Adipose tissue (tissue), 3 donors: ENCODE data around the gene SLC2A1. TPM values are rescaled to one million over a fixed set of nuclear protein-coding genes. Genes with fewer than 3 reads are reported as not detected.
A peak's percentile ranks its signal among the peaks of the same experiment; 100 is the strongest.

Source experiments
- H3K27ac ChIP-seq: one replicate; pipeline ENCODE4 v1.5.1; 2013; ENCODE audit warnings: low read depth, low read length
- WGBS, 3 donors: extraction: QIAGEN DNeasy Blood & Tissue Kit; methylation state at CpG; one replicate each; pipeline ENCODE4 v1.1.7; 2013; 5-methylcytosine and 5-hydroxymethylcytosine counted together
- polyA plus RNA-seq, 3 donors: library from polyadenylated mRNA; stranded (reverse); fragments of 200-250 nt; gene quantifications; one replicate each; pipeline ENCODE4 v1.2.3, GENCODE V29; 2013
- donor health status: healthy with polysubstance abuse.
- donor health status: Bipolar disorder and iron deficiency.
- donor health status: healthy.

The SLC2A1 gene
- polyA plus RNA-seq, 3 donors = 4.4 to 25.4 (median 6.6) TPM

- H3K27ac ChIP-seq = peak overlapping the region; percentile 13
Measured at GRCh38 chr1:42936309-42937078, 22.2 kb downstream of the SLC2A1 start.

GRCh38 chr1:42935971-42936308, 22.7 kb downstream of the SLC2A1 start:
- 88 to 96% (median 91%) methylated on average over 5 of the region's 5 CpGs for WGBS, 3 donors
- H3K27ac ChIP-seq = peak overlapping the region; percentile 13

More at GRCh38 chr1:42936309-42937078, 22.2 kb downstream of the SLC2A1 start:
- 45 to 77% (median 46%) methylated on average over 7 of the region's 7 CpGs for WGBS, 3 donors

- H3K27ac ChIP-seq = no peak overlapping the region
- 68 to 84% (median 80%) methylated on average over 8 of the region's 8 CpGs for WGBS, 3 donors
Measured at GRCh38 chr1:42935313-42935895, 23.3 kb downstream of the SLC2A1 start.

- H3K27ac ChIP-seq = no peak overlapping the region
- WGBS, 3 donors = 92 to 96% (median 92%) methylated on average over 20 of the region's 20 CpGs
Measured at GRCh38 chr1:42934541-42935312, 23.9 kb downstream of the SLC2A1 start.

GRCh38 chr1:42933610-42934491, 24.8 kb downstream of the SLC2A1 start:
- WGBS, 3 donors = 83 to 95% (median 91%) methylated on average over 9 of the region's 9 CpGs
- H3K27ac ChIP-seq = no peak overlapping the region

- no peak overlapping the region for H3K27ac ChIP-seq
- 92 to 95% (median 95%) methylated on average over 5 of the region's 5 CpGs for WGBS, 3 donors
Measured at GRCh38 chr1:42933060-42933586, 25.5 kb downstream of the SLC2A1 start.

GRCh38 chr1:42932442-42932941, 26.2 kb downstream of the SLC2A1 start:
- no peak overlapping the region for H3K27ac ChIP-seq
- WGBS, 3 donors = 79 to 89% (median 80%) methylated on average over 5 of the region's 5 CpGs

- 29 to 65% (median 32%) methylated on average over 11 of the region's 11 CpGs for WGBS, 3 donors
- peak overlapping the region; percentile 71 for H3K27ac ChIP-seq
Measured at GRCh38 chr1:42931911-42932422, 26.7 kb downstream of the SLC2A1 start.

GRCh38 chr1:42931108-42931539, 27.5 kb downstream of the SLC2A1 start:
- 58 to 69% (median 64%) methylated on average over 7 of the region's 7 CpGs for WGBS, 3 donors
- H3K27ac ChIP-seq = no peak overlapping the region

- WGBS, 3 donors = 92 to 93% (median 92%) methylated on average over 25 of the region's 25 CpGs
- H3K27ac ChIP-seq = no peak overlapping the region
Measured at GRCh38 chr1:42930178-42931107, 28.2 kb downstream of the SLC2A1 start.

GRCh38 chr1:42929434-42930177, 29.1 kb downstream of the SLC2A1 start:
- 90 to 95% (median 93%) methylated on average over 26 of the region's 26 CpGs for WGBS, 3 donors
- H3K27ac ChIP-seq = no peak overlapping the region

GRCh38 chr1:42928859-42929258, 29.8 kb downstream of the SLC2A1 start:
- H3K27ac ChIP-seq = no peak overlapping the region
- 95 to 98% (median 98%) methylated on average over 13 of the region's 13 CpGs for WGBS, 3 donors

- 90 to 93% (median 93%) methylated on average over 10 of the region's 10 CpGs for WGBS, 3 donors
- H3K27ac ChIP-seq = no peak overlapping the region
Measured at GRCh38 chr1:42927920-42928505, 30.7 kb downstream of the SLC2A1 start.

- no peak overlapping the region for H3K27ac ChIP-seq
- WGBS, 3 donors = 95 to 97% (median 96%) methylated on average over 8 of the region's 8 CpGs
Measured at GRCh38 chr1:42927274-42927841, 31.3 kb downstream of the SLC2A1 start.

- 89 to 93% (median 90%) methylated on average over 11 of the region's 11 CpGs for WGBS, 3 donors
- no peak overlapping the region for H3K27ac ChIP-seq
Measured at GRCh38 chr1:42926879-42927242, 31.8 kb downstream of the SLC2A1 start.
